SU-DHL-6 (cell line): ENCODE measurements around the gene BEX3.

Source experiments
- EZH2phosphoT487 ChIP-seq: fragments of 200-600 bp; sonication (generic), shearing (Covaris generic); conservative IDR thresholded peaks from 2 replicates; pipeline ENCODE4 v1.6.1; 2018; ENCODE audit warnings: mild to moderate bottlenecking, antibody characterized with exemption, low read length, moderate library complexity, mixed read lengths
- TF ChIP-seq, protein P1 (sequence below): fragments of 200-600 bp; sonication (generic); IDR thresholded peaks from one replicate; pipeline ENCODE4 v1.5.1; 2017; ENCODE audit warnings: antibody characterized with exemption, mild to moderate bottlenecking, low read length, moderate library complexity; ENCODE audit not compliant: insufficient read depth, poor library complexity, severe bottlenecking

DNA sequence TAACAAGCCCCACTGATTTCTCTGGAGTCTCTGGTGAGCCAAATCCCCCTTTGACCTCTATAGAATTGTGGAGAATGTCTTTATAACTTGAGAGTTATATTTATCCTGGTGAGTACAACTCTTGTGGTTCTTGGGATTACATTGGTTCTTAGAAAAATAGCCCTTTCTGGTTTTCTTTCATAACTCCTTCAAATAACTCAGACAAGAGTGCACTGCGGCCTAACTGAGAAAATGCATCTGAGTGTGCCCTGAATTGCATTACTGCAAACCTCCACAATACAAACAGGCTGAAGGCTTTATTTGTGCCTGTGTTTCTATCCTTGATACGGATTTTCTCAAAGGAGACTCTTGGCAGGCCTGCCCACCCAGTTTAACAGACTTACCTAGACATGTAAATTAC is 2.7 kb downstream of the BEX3 start:
- TF ChIP-seq, protein P1, sequence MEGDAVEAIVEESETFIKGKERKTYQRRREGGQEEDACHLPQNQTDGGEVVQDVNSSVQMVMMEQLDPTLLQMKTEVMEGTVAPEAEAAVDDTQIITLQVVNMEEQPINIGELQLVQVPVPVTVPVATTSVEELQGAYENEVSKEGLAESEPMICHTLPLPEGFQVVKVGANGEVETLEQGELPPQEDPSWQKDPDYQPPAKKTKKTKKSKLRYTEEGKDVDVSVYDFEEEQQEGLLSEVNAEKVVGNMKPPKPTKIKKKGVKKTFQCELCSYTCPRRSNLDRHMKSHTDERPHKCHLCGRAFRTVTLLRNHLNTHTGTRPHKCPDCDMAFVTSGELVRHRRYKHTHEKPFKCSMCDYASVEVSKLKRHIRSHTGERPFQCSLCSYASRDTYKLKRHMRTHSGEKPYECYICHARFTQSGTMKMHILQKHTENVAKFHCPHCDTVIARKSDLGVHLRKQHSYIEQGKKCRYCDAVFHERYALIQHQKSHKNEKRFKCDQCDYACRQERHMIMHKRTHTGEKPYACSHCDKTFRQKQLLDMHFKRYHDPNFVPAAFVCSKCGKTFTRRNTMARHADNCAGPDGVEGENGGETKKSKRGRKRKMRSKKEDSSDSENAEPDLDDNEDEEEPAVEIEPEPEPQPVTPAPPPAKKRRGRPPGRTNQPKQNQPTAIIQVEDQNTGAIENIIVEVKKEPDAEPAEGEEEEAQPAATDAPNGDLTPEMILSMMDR: no peak
- TF ChIP-seq EZH2phosphoT487: no peak
